Endothelial cell of umbilical vein (primary cell): ENCODE measurements around the gene KXD1. TPM values are rescaled to one million over a fixed set of nuclear protein-coding genes. Genes with fewer than 3 reads are reported as not detected.

ENCODE experiments used
- BruUV-seq: library from RNA; stranded (reverse); fragments of 400-500 nt; replicated peaks from 2 replicates; lab custom pipeline; 2021; lab: Mats Ljungman, UMichigan
- CTCF ChIA-PET: fragments of 300-600, 350-600 bp; sonication (Branson Sonifier 250); formaldehyde crosslinking; loops from one replicate; lab custom pipeline; 2021; ENCODE audit warnings: antibody characterized with exemption, inconsistent platforms; lab: Charles Lee
- POLR2A ChIA-PET: fragments of 300-600, 350-600 bp; sonication (Branson Sonifier 250); formaldehyde crosslinking; loops from one replicate; lab custom pipeline; 2021; ENCODE audit warnings: antibody characterized with exemption, inconsistent platforms; lab: Charles Lee
- DNase-seq: peaks from one replicate; pipeline ENCODE4 v3.0.0-alpha.2; 2011; ENCODE audit warnings: low read depth, low spot score
- FAIRE-seq: peaks from 2 replicates; lab custom pipeline; 2011; peaks lifted over from hg19 to GRCh38; lab: Jason Lieb, UNC
- H2AFZ ChIP-seq: 2 replicates; pipeline ENCODE4 v1.6.0; 2012; ENCODE audit warnings: low read depth, low read length, control low read depth, inconsistent platforms
- H3K27ac ChIP-seq: 2 replicates; pipeline ENCODE4 v1.5.1; 2011; ENCODE audit warnings: low read depth, mild to moderate bottlenecking, control low read depth, low read length, moderate library complexity; ENCODE audit not compliant: insufficient read depth
- H3K27me3 ChIP-seq, 2 experiments: 2 replicates each; pipeline versions ENCODE4 v1.6.0 to v1.6.1; 2011; ENCODE audit warnings: low read length in 2 of 2, mixed read lengths in 1 of 2; ENCODE audit not compliant: control insufficient read depth in 2 of 2, insufficient read depth in 2 of 2
- H3K36me3 ChIP-seq, 2 experiments: 2 replicates in 1 of 2; 3 replicates in 1 of 2; pipeline ENCODE4 v1.5.1; 2011; ENCODE audit warnings: low read length in 2 of 2, mild to moderate bottlenecking in 1 of 2, moderate library complexity in 1 of 2; ENCODE audit not compliant: control insufficient read depth in 2 of 2, insufficient read depth in 2 of 2; ENCODE audit errors: extremely low read depth in 1 of 2
- H3K4me1 ChIP-seq: 3 replicates; pipeline ENCODE4 v1.5.1; 2011; ENCODE audit warnings: mild to moderate bottlenecking, low read length; ENCODE audit not compliant: control insufficient read depth, insufficient read depth; ENCODE audit errors: extremely low read depth
- H3K4me2 ChIP-seq: 2 replicates; pipeline ENCODE4 v1.6.1; 2011; ENCODE audit warnings: low read length, control low read depth, mixed read lengths; ENCODE audit not compliant: insufficient read depth
- H3K4me3 ChIP-seq, 3 experiments: fragments of 200-600 bp in 1 of 3; sonication (generic), shearing (Covaris generic) in 1 of 3; replicated peaks in 1 of 3; 2 replicates each; pipeline ENCODE4 v1.5.1; 2011 to 2016; ENCODE audit warnings: control low read depth in 3 of 3, low read length in 3 of 3, mild to moderate bottlenecking in 2 of 3, inconsistent platforms in 1 of 3, low read depth in 1 of 3, moderate library complexity in 1 of 3; ENCODE audit not compliant: insufficient read depth in 1 of 3
- H3K79me2 ChIP-seq: 2 replicates; pipeline ENCODE4 v1.6.0; 2012; ENCODE audit warnings: low read length, inconsistent platforms; ENCODE audit not compliant: control insufficient read depth, insufficient read depth
- H3K9ac ChIP-seq: replicated peaks from 2 replicates; pipeline ENCODE3; 2011; ENCODE audit warnings: low read length, control low read depth; ENCODE audit not compliant: insufficient read depth; ENCODE audit errors: extremely low read depth
- H3K9me1 ChIP-seq: replicated peaks from 3 replicates; pipeline ENCODE4 v1.6.0; 2011; ENCODE audit warnings: mild to moderate bottlenecking, low read length; ENCODE audit not compliant: control insufficient read depth, insufficient read depth; ENCODE audit errors: extremely low read depth
- H3K9me3 ChIP-seq: replicated peaks from 2 replicates; pipeline ENCODE4 v1.5.1; 2012; ENCODE audit warnings: low read length, inconsistent platforms; ENCODE audit not compliant: control insufficient read depth, insufficient read depth
- H4K20me1 ChIP-seq: replicated peaks from 2 replicates; pipeline ENCODE3; 2011; ENCODE audit warnings: mild to moderate bottlenecking, low read length; ENCODE audit not compliant: control insufficient read depth, insufficient read depth; ENCODE audit errors: extremely low read depth
- EZH2 ChIP-seq: IDR thresholded peaks from 2 replicates; pipeline ENCODE4 v1.6.1; 2012; ENCODE audit warnings: borderline replicate concordance, low read depth, mild to moderate bottlenecking, moderate library complexity, low read length, inconsistent platforms; ENCODE audit not compliant: severe bottlenecking
- GATA2 ChIP-seq: IDR thresholded peaks from 2 replicates; pipeline ENCODE4 v1.7.0; 2011; ENCODE audit warnings: low read depth, mild to moderate bottlenecking, moderate library complexity, mixed read lengths, low read length; ENCODE audit not compliant: insufficient read length, insufficient read depth
- JUN ChIP-seq: IDR thresholded peaks from 2 replicates; pipeline ENCODE4 v1.6.1; 2011; ENCODE audit warnings: borderline replicate concordance, low read depth; ENCODE audit not compliant: insufficient read length, insufficient read depth
- MYC ChIP-seq: IDR thresholded peaks from one replicate; pipeline ENCODE4 v1.6.1; 2011; ENCODE audit warnings: mild to moderate bottlenecking, low read depth, low read length
- dilution Hi-C: fragments of 300-500 bp; cut with MboI; formaldehyde crosslinking; loops from one replicate; pipeline ENCODE4 v1.15.0; 2019; ENCODE audit warnings: low sequenced_read_pairs; ENCODE audit not compliant: extremely low pct_ligation_motif_present
- intact Hi-C: fragments of 100-400 bp; cut with micrococcal nuclease; formaldehyde crosslinking; loops from one replicate; pipeline ENCODE4 v1.10.0; 2022
- polyA plus RNA-seq, 4 experiments: library from polyadenylated mRNA; depleted of rRNA in 3 of 4; stranded (reverse) in 3 of 4; unstranded in 1 of 4; fragments of >200 nt; gene quantifications; 2 replicates each; pipeline versions ENCODE4 v1.2.1 to v1.2.3, GENCODE V29; 2011 to 2012; ENCODE audit warnings: missing spikeins in 1 of 4
- total RNA-seq: library from RNA; stranded (reverse); gene quantifications from 2 replicates; pipeline ENCODE4 v1.2.3, GENCODE V29; 2021

The KXD1 gene
- total and polyA plus RNA-seq, 2 donors (not counting 3 experiments of a cell fraction or from before 2014, with no cell fraction given) = 134 to 186 TPM

- FAIRE-seq (no peak), DNase-seq (no peak)
- Histone ChIP-seq H3K4me2 (no peak overlapping the region), H3K4me3 (no peak overlapping the region), H3K27me3 (peaks cover 14% of the 10 kb centered on the region in 2 experiments), H3K9ac (no peak overlapping the region), H3K27ac (no peak overlapping the region), H3K9me1 (no peaks in the 10 kb centered on the region), H4K20me1 (no peaks in the 10 kb centered on the region), H3K36me3 (no peaks in the 10 kb centered on the region), H3K4me1 (no peaks in the 10 kb centered on the region), H2AFZ (no peak overlapping the region), H3K9me3 (no peaks in the 10 kb centered on the region), H3K79me2 (no peaks in the 10 kb centered on the region)
- ChIA-PET CTCF (no interaction called here), POLR2A (no interaction called here)
- BruUV-seq = no TSS peak
- intact Hi-C loops (no loop called here), dilution Hi-C loops (no loop called here)
- TF ChIP-seq MYC (no peak), JUN (no peak), EZH2 (no peak), GATA2 (no peak)
Measured at GRCh38 chr19:18618236-18618635, 60.6 kb downstream of the KXD1 start.

Other genes with a start within 250 kb of the KXD1 start
- gene LSM4, start 234.8 kb upstream of the KXD1 start, total RNA-seq = 103 and 118 TPM in 2 replicates
- gene LSM4, start 234.8 kb upstream of the KXD1 start, polyA plus RNA-seq = 105 and 119 TPM in 2 replicates
- 27.2 and 30.5 TPM in 2 replicates for gene PGPEP1, start 217.3 kb upstream of the KXD1 start, total RNA-seq
- 9.9 and 13.2 TPM in 2 replicates for gene PGPEP1, start 217.3 kb upstream of the KXD1 start, polyA plus RNA-seq
- gene GDF15, start 171.7 kb upstream of the KXD1 start, total RNA-seq = 140 and 165 TPM in 2 replicates
- gene GDF15, start 171.7 kb upstream of the KXD1 start, polyA plus RNA-seq = 206 and 343 TPM in 2 replicates
- not detected in 2 replicates for gene LRRC25, start 160.2 kb upstream of the KXD1 start, total RNA-seq
- gene LRRC25, start 160.2 kb upstream of the KXD1 start, polyA plus RNA-seq = not detected in 2 replicates
- 140 and 151 TPM in 2 replicates for gene SSBP4, start 138.5 kb upstream of the KXD1 start, total RNA-seq
- gene SSBP4, start 138.5 kb upstream of the KXD1 start, polyA plus RNA-seq = 89.6 and 116 TPM in 2 replicates
- 70.2 and 74.1 TPM in 2 replicates for gene ISYNA1, start 119.7 kb upstream of the KXD1 start, total RNA-seq
- gene ISYNA1, start 119.7 kb upstream of the KXD1 start, polyA plus RNA-seq = 69.0 and 85.0 TPM in 2 replicates
- gene ELL, start 35.8 kb upstream of the KXD1 start, total RNA-seq = 15.5 and 18.2 TPM in 2 replicates
- gene ELL, start 35.8 kb upstream of the KXD1 start, polyA plus RNA-seq = 9.9 and 13.4 TPM in 2 replicates
- 150 and 164 TPM in 2 replicates for gene FKBP8, start 14.3 kb upstream of the KXD1 start, total RNA-seq
- gene FKBP8, start 14.3 kb upstream of the KXD1 start, polyA plus RNA-seq = 173 and 204 TPM in 2 replicates
- 1,218 and 1,221 TPM in 2 replicates for gene UBA52, start 14.0 kb downstream of the KXD1 start, total RNA-seq
- 3,506 and 3,571 TPM in 2 replicates for gene UBA52, start 14.0 kb downstream of the KXD1 start, polyA plus RNA-seq
- gene REX1BD, start 30.9 kb downstream of the KXD1 start, total RNA-seq = 64.0 and 64.4 TPM in 2 replicates
- 90.9 and 115 TPM in 2 replicates for gene REX1BD, start 30.9 kb downstream of the KXD1 start, polyA plus RNA-seq
- gene CRLF1, start 48.9 kb downstream of the KXD1 start, total RNA-seq = not detected in 2 replicates
- gene CRLF1, start 48.9 kb downstream of the KXD1 start, polyA plus RNA-seq = 0.18 and 0.37 TPM in 2 replicates
- gene TMEM59L, start 55.0 kb downstream of the KXD1 start, total RNA-seq = 0.25 and 0.97 TPM in 2 replicates
- 0.43 and 0.60 TPM in 2 replicates for gene TMEM59L, start 55.0 kb downstream of the KXD1 start, polyA plus RNA-seq
- 6.2 and 6.7 TPM in 2 replicates for gene KLHL26, start 79.2 kb downstream of the KXD1 start, total RNA-seq
- gene KLHL26, start 79.2 kb downstream of the KXD1 start, polyA plus RNA-seq = 2.4 and 2.8 TPM in 2 replicates
- 10.3 and 11.4 TPM in 2 replicates for gene CRTC1, start 125.8 kb downstream of the KXD1 start, total RNA-seq
- 4.2 and 5.8 TPM in 2 replicates for gene CRTC1, start 125.8 kb downstream of the KXD1 start, polyA plus RNA-seq
- not detected in 2 replicates for gene COMP, start 233.4 kb downstream of the KXD1 start, total RNA-seq
- gene COMP, start 233.4 kb downstream of the KXD1 start, polyA plus RNA-seq = not detected in 2 replicates